ENCODE data around the gene CCNQ.

Gene CCNQ

DNA sequence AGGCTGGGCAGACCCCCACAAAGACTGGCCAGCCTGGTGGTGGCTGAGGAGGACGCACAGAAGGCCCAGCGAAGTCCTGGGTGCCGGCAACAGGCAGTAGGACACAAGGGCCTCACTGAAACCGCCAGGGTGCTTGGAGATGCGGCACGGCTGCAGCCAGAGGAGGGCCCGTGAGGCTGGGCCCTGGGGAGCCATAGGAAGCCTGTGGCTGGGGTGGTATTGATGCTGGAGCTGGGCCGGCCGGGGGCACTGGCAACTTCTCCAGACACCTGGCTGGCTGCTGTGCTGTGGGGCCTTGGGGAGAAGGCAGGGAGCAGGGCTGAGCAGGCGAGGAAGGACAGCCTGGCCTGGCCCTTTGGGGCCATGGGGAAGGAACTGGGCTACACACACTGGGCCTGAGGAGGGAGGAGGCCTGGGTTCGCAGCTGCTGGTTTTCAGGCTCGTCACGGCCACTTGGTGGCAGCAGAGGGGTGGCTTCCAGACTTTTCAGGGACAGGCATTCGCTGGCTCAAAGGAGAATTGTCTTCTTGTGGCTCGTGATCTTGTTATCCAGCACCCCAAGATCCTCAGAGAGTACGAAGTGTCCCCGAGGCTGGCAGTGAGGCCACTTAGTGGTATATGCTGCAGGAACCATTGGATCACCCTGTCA is 44.3 kb downstream of the CCNQ start:
- no peak for TF ChIP-seq ZFX (IDR thresholded peaks at IDR 0.05; ENCODE audit: borderline replicate concordance)
- TF ChIP-seq, protein P1, sequence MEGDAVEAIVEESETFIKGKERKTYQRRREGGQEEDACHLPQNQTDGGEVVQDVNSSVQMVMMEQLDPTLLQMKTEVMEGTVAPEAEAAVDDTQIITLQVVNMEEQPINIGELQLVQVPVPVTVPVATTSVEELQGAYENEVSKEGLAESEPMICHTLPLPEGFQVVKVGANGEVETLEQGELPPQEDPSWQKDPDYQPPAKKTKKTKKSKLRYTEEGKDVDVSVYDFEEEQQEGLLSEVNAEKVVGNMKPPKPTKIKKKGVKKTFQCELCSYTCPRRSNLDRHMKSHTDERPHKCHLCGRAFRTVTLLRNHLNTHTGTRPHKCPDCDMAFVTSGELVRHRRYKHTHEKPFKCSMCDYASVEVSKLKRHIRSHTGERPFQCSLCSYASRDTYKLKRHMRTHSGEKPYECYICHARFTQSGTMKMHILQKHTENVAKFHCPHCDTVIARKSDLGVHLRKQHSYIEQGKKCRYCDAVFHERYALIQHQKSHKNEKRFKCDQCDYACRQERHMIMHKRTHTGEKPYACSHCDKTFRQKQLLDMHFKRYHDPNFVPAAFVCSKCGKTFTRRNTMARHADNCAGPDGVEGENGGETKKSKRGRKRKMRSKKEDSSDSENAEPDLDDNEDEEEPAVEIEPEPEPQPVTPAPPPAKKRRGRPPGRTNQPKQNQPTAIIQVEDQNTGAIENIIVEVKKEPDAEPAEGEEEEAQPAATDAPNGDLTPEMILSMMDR (IDR thresholded peaks at IDR 0.05) = peak; percentile 71

DNA sequence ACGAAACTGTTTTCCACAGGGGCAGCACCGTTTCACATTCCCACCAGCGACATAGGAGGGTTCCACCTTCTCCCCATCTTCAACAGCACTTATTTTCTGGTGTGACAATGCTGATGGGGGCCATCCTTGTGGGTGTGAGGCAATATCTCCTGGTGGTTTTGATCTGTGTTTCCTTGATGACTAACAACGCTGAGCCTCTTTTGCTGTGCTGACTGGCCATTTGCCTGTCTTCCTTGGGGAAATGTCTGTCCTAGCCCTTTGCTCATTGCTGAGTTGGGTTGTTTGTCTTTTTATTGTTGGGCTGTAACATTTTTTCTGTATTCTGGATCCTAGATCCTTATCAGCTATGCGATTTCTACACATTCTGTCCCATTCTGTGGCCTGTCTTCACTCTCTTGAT is 47.8 kb downstream of the CCNQ start:
- H3K27ac ChIP-seq = no peak overlapping the region
- no peak for TF ChIP-seq ZFX (IDR thresholded peaks at IDR 0.05; ENCODE audit: borderline replicate concordance)
- TF ChIP-seq, protein P1 (IDR thresholded peaks at IDR 0.05) = no peak

More for the DNA sequence above, 44.3 kb downstream of the CCNQ start:
- no peak overlapping the region for H3K27ac ChIP-seq

DNA sequence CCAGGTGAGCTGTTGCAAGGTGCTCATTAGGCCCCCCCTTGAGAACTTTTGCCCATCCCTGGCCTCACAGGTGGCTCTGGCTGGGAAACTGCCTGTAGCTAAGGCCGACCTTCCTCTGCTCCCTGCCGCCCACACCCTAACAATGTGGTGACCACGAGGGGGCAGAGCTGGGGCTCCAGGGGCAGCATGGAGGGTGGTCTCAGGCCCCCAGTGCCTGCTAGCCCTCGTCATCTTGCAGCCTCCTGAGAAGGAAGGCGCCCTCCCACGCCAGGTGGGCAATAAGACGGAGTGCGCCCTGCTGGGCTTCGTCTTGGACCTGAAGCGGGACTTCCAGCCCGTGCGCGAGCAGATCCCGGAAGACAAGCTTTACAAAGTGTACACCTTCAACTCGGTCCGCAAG is 49.1 kb downstream of the CCNQ start:
- TF ChIP-seq, protein P1 (IDR thresholded peaks at IDR 0.05) = peak; percentile 18; the same call in 1 of the 2 replicates
- TF ChIP-seq ZFX (IDR thresholded peaks at IDR 0.05; ENCODE audit: borderline replicate concordance) = no peak
- no peak overlapping the region for H3K27ac ChIP-seq

DNA sequence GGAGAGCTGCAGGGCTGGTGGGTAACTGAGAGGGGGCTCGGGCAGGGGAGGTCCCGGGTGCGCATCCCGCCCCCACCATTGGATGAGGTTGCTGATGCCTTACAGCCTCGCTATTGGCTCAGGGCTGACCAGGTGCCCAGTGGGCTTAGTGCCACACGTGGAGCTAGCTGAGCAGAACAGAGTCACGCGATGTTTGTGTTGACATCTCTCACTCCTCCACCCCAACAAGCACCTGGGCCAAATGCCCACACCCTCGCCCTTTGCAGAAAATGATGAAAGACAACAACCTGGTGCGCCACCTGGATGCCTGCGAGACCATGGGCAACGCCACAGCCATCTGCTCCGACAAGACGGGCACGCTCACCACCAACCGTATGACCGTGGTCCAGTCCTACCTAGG is 49.7 kb downstream of the CCNQ start:
- H3K27ac ChIP-seq = no peak overlapping the region
- TF ChIP-seq, protein P1 (IDR thresholded peaks at IDR 0.05) = no peak
- no peak for TF ChIP-seq ZFX (IDR thresholded peaks at IDR 0.05; ENCODE audit: borderline replicate concordance)

DNA sequence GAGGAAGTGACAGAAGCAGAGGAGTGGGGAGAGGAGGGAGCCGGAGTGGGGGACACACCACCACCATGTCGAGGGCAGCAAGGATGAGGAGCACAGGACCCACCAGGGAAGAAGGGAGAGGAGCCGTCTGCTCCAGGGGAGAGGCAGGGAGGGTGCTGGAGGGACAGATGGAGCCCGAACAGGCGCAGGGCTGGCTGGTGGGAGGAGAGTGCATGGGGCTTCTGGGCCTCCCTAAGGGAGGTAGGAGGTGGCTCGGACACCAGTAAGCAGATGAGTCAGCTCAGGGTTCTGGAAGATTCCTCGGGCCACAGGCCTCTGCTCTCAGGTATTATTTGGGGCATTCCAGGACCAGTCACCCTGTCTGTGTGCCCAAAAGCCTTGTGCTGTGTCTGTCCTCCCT is 51.7 kb downstream of the CCNQ start:
- TF ChIP-seq, protein P1 (IDR thresholded peaks at IDR 0.05) = no peak
- TF ChIP-seq ZFX (IDR thresholded peaks at IDR 0.05; ENCODE audit: borderline replicate concordance) = no peak
- H3K27ac ChIP-seq = no peak overlapping the region

DNA sequence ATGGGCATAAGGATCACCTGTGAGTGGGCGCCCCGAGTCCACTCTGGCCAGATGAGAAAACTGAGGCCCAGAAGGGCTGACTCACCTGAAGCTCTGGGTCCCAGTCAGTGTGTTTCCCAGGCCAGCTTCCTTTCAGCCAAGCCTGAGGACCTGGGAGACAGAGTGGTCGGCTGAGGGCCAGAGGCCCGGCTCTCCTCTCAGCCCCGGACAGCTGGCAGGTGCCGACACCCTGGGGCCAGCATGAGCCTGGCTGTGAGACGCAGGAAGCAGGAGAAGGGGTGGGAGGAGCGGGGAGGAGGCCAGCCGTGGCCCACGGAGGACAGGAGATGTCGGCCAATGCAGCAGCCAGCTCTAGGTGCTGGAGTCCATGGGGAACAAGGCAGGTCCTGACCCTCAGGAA is 52.6 kb downstream of the CCNQ start:
- H3K27ac ChIP-seq = no peak overlapping the region
- TF ChIP-seq ZFX (IDR thresholded peaks at IDR 0.05; ENCODE audit: borderline replicate concordance) = no peak
- TF ChIP-seq, protein P1 (IDR thresholded peaks at IDR 0.05) = no peak

DNA sequence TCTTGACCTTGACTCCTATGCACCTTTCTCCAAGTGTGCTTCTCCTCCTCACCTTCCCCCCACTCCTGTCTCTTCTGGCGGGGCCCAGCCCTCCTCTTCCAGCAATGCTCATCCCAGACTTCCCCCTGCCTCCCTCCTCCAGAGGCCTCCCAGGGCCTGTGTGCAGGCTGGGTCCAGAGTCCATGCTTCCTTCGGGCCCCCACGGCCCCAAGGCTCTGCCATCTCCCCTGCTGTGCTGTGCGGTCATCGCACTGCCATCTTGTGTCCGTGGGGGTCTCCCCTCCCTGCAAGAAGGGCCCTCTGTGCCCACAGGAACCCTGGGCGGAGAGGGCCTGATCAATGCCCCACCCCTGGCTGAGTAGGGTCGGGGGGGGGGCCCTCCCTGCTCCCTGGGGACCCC is 54.2 kb downstream of the CCNQ start:
- no peak overlapping the region for H3K27ac ChIP-seq
- TF ChIP-seq, protein P1 (IDR thresholded peaks at IDR 0.05) = no peak
